Epithelial cell of esophagus (primary cell): Measurements from ENCODE around the gene RHEB.

Experiments
- DNase-seq: peaks from one replicate; pipeline ENCODE4 v3.0.0; 2010; ENCODE audit warnings: low read depth
- H3K4me3 ChIP-seq: 2 replicates; pipeline ENCODE4 v1.5.1; 2011; ENCODE audit warnings: mild to moderate bottlenecking, low read length, control low read depth
- CTCF ChIP-seq: IDR thresholded peaks from 2 replicates; pipeline ENCODE4 v1.5.1; 2011; ENCODE audit warnings: low read depth, mild to moderate bottlenecking, low read length, control low read depth, inconsistent platforms; ENCODE audit not compliant: insufficient read depth; ENCODE audit errors: missing control alignments

Gene RHEB

GRCh38 chr7:151486074-151486473, 33.6 kb downstream of the RHEB start:
- H3K4me3 ChIP-seq: no peak overlapping the region
- TF ChIP-seq CTCF: no peak
- no peak for DNase-seq

- H3K4me3 ChIP-seq: no peak overlapping the region
- DNase-seq: peak; percentile 86
- no peak for TF ChIP-seq CTCF
These were observed 34.6 kb downstream of the RHEB start for GRCh38 chr7:151484971-151485707.

GRCh38 chr7:151483711-151483983, 36.0 kb downstream of the RHEB start:
- no peak for TF ChIP-seq CTCF
- no peak overlapping the region for H3K4me3 ChIP-seq
- no peak for DNase-seq

GRCh38 chr7:151482883-151483710, 36.6 kb downstream of the RHEB start:
- H3K4me3 ChIP-seq: no peak overlapping the region
- no peak for TF ChIP-seq CTCF
- no peak for DNase-seq

GRCh38 chr7:151481650-151482505, 37.8 kb downstream of the RHEB start:
- TF ChIP-seq CTCF: no peak
- no peak for DNase-seq
- no peak overlapping the region for H3K4me3 ChIP-seq

GRCh38 chr7:151477867-151478266, 41.8 kb downstream of the RHEB start:
- TF ChIP-seq CTCF: no peak

More at GRCh38 chr7:151477867-151478266, 41.8 kb downstream of the RHEB start:
- DNase-seq: no peak
- no peak overlapping the region for H3K4me3 ChIP-seq
